Measurements from ENCODE around the gene TP53AIP1.

The TP53AIP1 gene

GRCh38 chr11:128941573-128942271 lies 949 bp downstream of the TP53AIP1 start:
- no peak overlapping the region for H3K27ac ChIP-seq (ENCODE audit: low read length)
- no peaks in the 10 kb centered on the region for H3K9me3 ChIP-seq (ENCODE audit: control insufficient read depth in 1 of 2, low read length in 2 of 2)
- no peaks in the 10 kb centered on the region for H3K4me1 ChIP-seq (ENCODE audit: control insufficient read depth in 1 of 2, insufficient read depth in 2 of 2, low read length in 2 of 2)
- H3K36me3 ChIP-seq (ENCODE audit: control insufficient read depth in 1 of 2, insufficient read depth in 2 of 2, low read length in 2 of 2): no peaks in the 10 kb centered on the region
- no peak overlapping the region for H3K4me3 ChIP-seq (ENCODE audit: low read depth in 1 of 2, low read length in 2 of 2)
- no peaks in the 10 kb centered on the region for H3K27me3 ChIP-seq (ENCODE audit: low read depth, low read length)

GRCh38 chr11:128941110-128941509 lies 1.6 kb downstream of the TP53AIP1 start:
- H3K4me3 ChIP-seq (ENCODE audit: low read depth in 1 of 2, low read length in 2 of 2): no peak overlapping the region
- H3K4me1 ChIP-seq (ENCODE audit: control insufficient read depth in 1 of 2, insufficient read depth in 2 of 2, low read length in 2 of 2): no peaks in the 10 kb centered on the region
- H3K9me3 ChIP-seq (ENCODE audit: control insufficient read depth in 1 of 2, low read length in 2 of 2): no peaks in the 10 kb centered on the region
- no peaks in the 10 kb centered on the region for H3K27me3 ChIP-seq (ENCODE audit: low read depth, low read length)
- H3K36me3 ChIP-seq (ENCODE audit: control insufficient read depth in 1 of 2, insufficient read depth in 2 of 2, low read length in 2 of 2): no peaks in the 10 kb centered on the region
- H3K27ac ChIP-seq (ENCODE audit: low read length): no peak overlapping the region

DNA sequence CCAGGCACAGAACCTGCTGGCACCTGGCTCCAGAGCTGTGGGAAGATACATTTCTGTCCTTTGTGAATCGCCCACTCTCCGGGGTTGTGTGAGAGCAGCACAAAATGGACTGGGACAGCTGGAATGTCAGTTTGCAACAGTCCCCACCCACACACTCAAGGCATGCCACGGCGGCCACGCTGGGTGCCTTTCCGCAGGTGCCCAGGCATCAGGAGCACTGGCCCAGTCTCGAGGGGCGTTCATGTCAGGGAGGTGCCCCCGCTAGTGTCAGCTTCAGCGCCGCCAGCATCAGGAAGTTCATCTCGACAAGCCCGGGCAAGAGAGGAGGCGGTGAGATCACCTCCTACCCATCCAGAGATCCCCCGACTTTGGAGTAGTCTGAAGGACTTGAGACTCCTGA lies 2.1 kb downstream of the TP53AIP1 start:
- H3K27ac ChIP-seq (ENCODE audit: low read length): no peak overlapping the region
- no peak overlapping the region for H3K4me3 ChIP-seq (ENCODE audit: low read depth in 1 of 2, low read length in 2 of 2)

GRCh38 chr11:128940156-128940555 lies 2.5 kb downstream of the TP53AIP1 start:
- H3K27ac ChIP-seq (ENCODE audit: low read length): no peak overlapping the region

More for the DNA sequence above, 2.1 kb downstream of the TP53AIP1 start:
- H3K36me3 ChIP-seq (ENCODE audit: control insufficient read depth in 1 of 2, insufficient read depth in 2 of 2, low read length in 2 of 2): no peaks in the 10 kb centered on the region
- H3K4me1 ChIP-seq (ENCODE audit: control insufficient read depth in 1 of 2, insufficient read depth in 2 of 2, low read length in 2 of 2): no peaks in the 10 kb centered on the region
- no peaks in the 10 kb centered on the region for H3K9me3 ChIP-seq (ENCODE audit: control insufficient read depth in 1 of 2, low read length in 2 of 2)
- no peaks in the 10 kb centered on the region for H3K27me3 ChIP-seq (ENCODE audit: low read depth, low read length)

DNA sequence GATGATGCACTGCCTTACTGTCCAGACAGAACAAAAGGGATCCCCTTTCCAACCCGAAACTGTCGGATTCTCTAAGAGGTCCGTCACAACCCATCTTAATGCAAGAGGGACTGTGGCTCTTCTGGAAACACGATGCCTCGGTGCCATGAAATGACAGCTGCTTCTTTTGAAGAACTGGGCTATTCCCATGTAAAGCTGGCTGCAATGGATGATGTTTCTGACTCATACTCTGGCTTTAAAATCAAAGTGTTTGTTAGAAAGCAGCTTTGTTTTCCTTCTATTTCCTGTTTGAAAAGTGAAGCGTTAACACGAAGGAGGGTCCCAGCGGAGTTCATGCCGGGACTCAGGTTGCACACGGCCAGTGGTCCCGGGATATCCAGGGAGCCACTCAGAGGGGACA lies 3.1 kb downstream of the TP53AIP1 start:
- Histone ChIP-seq H3K27ac (ENCODE audit: low read length) (no peak overlapping the region), H3K36me3 (ENCODE audit: control insufficient read depth in 1 of 2, insufficient read depth in 2 of 2, low read length in 2 of 2) (no peaks in the 10 kb centered on the region), H3K9me3 (ENCODE audit: control insufficient read depth in 1 of 2, low read length in 2 of 2) (no peaks in the 10 kb centered on the region), H3K4me1 (ENCODE audit: control insufficient read depth in 1 of 2, insufficient read depth in 2 of 2, low read length in 2 of 2) (no peaks in the 10 kb centered on the region), H3K4me3 (ENCODE audit: low read depth in 1 of 2, low read length in 2 of 2) (no peak overlapping the region), H3K27me3 (ENCODE audit: low read depth, low read length) (no peaks in the 10 kb centered on the region)

More at GRCh38 chr11:128940156-128940555, 2.5 kb downstream of the TP53AIP1 start:
- Histone ChIP-seq H3K36me3 (ENCODE audit: control insufficient read depth in 1 of 2, insufficient read depth in 2 of 2, low read length in 2 of 2) (no peaks in the 10 kb centered on the region), H3K27me3 (ENCODE audit: low read depth, low read length) (no peaks in the 10 kb centered on the region), H3K9me3 (ENCODE audit: control insufficient read depth in 1 of 2, low read length in 2 of 2) (no peaks in the 10 kb centered on the region), H3K4me3 (ENCODE audit: low read depth in 1 of 2, low read length in 2 of 2) (no peak overlapping the region), H3K4me1 (ENCODE audit: control insufficient read depth in 1 of 2, insufficient read depth in 2 of 2, low read length in 2 of 2) (no peaks in the 10 kb centered on the region)

DNA sequence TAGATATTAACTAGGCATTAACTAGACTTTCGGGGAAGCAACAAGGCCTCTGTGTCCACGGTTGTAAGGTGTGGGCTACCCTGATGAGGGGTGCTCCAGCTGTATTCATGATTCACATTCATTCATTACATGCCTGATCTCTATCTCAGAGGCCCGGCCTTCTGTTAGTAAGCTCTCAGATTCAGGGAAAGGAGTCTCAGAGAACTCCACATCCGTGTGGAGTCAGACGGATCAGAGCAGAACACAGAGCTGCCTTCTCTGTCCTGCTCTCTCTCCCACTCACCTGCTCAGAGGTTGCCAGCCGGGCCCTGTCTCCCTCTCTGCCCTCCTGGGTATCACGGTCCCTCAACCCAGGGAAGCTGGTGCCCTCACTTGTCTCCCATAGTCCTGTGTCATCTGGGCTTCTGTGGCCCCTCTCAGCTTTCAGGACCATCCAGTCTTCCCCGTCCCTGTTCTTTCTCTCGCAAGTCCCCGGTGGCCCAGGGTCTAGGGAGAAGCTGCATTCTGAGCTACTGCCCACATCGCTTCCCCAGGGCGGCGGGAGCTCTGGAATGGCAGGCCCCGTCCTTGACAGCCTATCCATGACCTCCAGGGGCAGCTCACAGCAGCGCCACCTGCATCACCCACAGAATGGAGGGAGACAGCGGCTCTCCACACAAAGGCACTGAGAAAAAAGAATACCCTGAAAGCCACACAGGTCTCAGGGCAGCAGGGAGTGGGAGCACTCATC lies 4.3 kb downstream of the TP53AIP1 start:
- Histone ChIP-seq H3K9me3 (ENCODE audit: control insufficient read depth in 1 of 2, low read length in 2 of 2) (no peaks in the 10 kb centered on the region), H3K4me1 (ENCODE audit: control insufficient read depth in 1 of 2, insufficient read depth in 2 of 2, low read length in 2 of 2) (no peaks in the 10 kb centered on the region), H3K4me3 (ENCODE audit: low read depth in 1 of 2, low read length in 2 of 2) (no peak overlapping the region), H3K27ac (ENCODE audit: low read length) (no peak overlapping the region), H3K27me3 (ENCODE audit: low read depth, low read length) (no peaks in the 10 kb centered on the region), H3K36me3 (ENCODE audit: control insufficient read depth in 1 of 2, insufficient read depth in 2 of 2, low read length in 2 of 2) (no peaks in the 10 kb centered on the region)

GRCh38 chr11:128937480-128937879 lies 5.2 kb downstream of the TP53AIP1 start:
- Histone ChIP-seq H3K36me3 (ENCODE audit: control insufficient read depth in 1 of 2, insufficient read depth in 2 of 2, low read length in 2 of 2) (no peaks in the 10 kb centered on the region), H3K9me3 (ENCODE audit: control insufficient read depth in 1 of 2, low read length in 2 of 2) (no peaks in the 10 kb centered on the region), H3K4me3 (ENCODE audit: low read depth in 1 of 2, low read length in 2 of 2) (no peak overlapping the region), H3K27me3 (ENCODE audit: low read depth, low read length) (no peaks in the 10 kb centered on the region), H3K4me1 (ENCODE audit: control insufficient read depth in 1 of 2, insufficient read depth in 2 of 2, low read length in 2 of 2) (no peaks in the 10 kb centered on the region), H3K27ac (ENCODE audit: low read length) (no peak overlapping the region)

- Histone ChIP-seq H3K4me3 (ENCODE audit: low read depth in 1 of 2, low read length in 2 of 2) (no peak overlapping the region), H3K4me1 (ENCODE audit: control insufficient read depth in 1 of 2, insufficient read depth in 2 of 2, low read length in 2 of 2) (no peaks in the 10 kb centered on the region), H3K9me3 (ENCODE audit: control insufficient read depth in 1 of 2, low read length in 2 of 2) (no peaks in the 10 kb centered on the region), H3K36me3 (ENCODE audit: control insufficient read depth in 1 of 2, insufficient read depth in 2 of 2, low read length in 2 of 2) (no peaks in the 10 kb centered on the region), H3K27ac (ENCODE audit: low read length) (no peak overlapping the region), H3K27me3 (ENCODE audit: low read depth, low read length) (no peaks in the 10 kb centered on the region)
Measured at GRCh38 chr11:128936606-128937251, 5.9 kb downstream of the TP53AIP1 start.

- H3K36me3 ChIP-seq (ENCODE audit: control insufficient read depth in 1 of 2, insufficient read depth in 2 of 2, low read length in 2 of 2): no peaks in the 10 kb centered on the region
- H3K9me3 ChIP-seq (ENCODE audit: control insufficient read depth in 1 of 2, low read length in 2 of 2): no peaks in the 10 kb centered on the region
- no peaks in the 10 kb centered on the region for H3K27me3 ChIP-seq (ENCODE audit: low read depth, low read length)
- H3K4me1 ChIP-seq (ENCODE audit: control insufficient read depth in 1 of 2, insufficient read depth in 2 of 2, low read length in 2 of 2): no peaks in the 10 kb centered on the region
- no peak overlapping the region for H3K4me3 ChIP-seq (ENCODE audit: low read depth in 1 of 2, low read length in 2 of 2)
- no peak overlapping the region for H3K27ac ChIP-seq (ENCODE audit: low read length)
Measured at GRCh38 chr11:128934926-128935325, 7.7 kb downstream of the TP53AIP1 start.

DNA sequence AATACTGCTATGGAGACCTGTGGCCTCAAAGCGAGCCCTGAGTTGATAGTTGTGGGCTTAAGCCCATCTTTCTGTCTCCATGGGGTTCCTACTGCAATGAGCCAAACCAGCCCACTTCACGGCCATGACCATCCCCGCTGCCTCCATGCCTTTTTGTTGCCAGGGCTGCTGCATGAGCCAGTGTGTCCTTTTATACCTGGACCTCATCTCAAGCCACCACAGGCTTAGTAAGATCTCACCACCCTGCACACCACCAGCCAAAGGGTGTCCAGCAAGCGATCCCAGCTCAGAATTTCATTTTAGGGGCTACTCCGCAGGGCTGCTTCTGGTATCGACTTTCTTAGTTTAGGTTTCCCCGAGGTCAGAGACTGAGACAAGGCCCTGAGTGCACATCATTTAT lies 8.3 kb downstream of the TP53AIP1 start:
- Histone ChIP-seq H3K9me3 (ENCODE audit: control insufficient read depth in 1 of 2, low read length in 2 of 2) (no peaks in the 10 kb centered on the region), H3K27ac (ENCODE audit: low read length) (no peak overlapping the region), H3K27me3 (ENCODE audit: low read depth, low read length) (no peaks in the 10 kb centered on the region), H3K36me3 (ENCODE audit: control insufficient read depth in 1 of 2, insufficient read depth in 2 of 2, low read length in 2 of 2) (no peaks in the 10 kb centered on the region), H3K4me3 (ENCODE audit: low read depth in 1 of 2, low read length in 2 of 2) (no peak overlapping the region), H3K4me1 (ENCODE audit: control insufficient read depth in 1 of 2, insufficient read depth in 2 of 2, low read length in 2 of 2) (no peaks in the 10 kb centered on the region)

GRCh38 chr11:128933481-128934178 lies 9.0 kb downstream of the TP53AIP1 start:
- H3K4me3 ChIP-seq (ENCODE audit: low read depth in 1 of 2, low read length in 2 of 2): no peak overlapping the region
- H3K4me1 ChIP-seq (ENCODE audit: control insufficient read depth in 1 of 2, insufficient read depth in 2 of 2, low read length in 2 of 2): no peaks in the 10 kb centered on the region
- no peak overlapping the region for H3K27ac ChIP-seq (ENCODE audit: low read length)
- H3K9me3 ChIP-seq (ENCODE audit: control insufficient read depth in 1 of 2, low read length in 2 of 2): no peaks in the 10 kb centered on the region
- no peaks in the 10 kb centered on the region for H3K27me3 ChIP-seq (ENCODE audit: low read depth, low read length)
- H3K36me3 ChIP-seq (ENCODE audit: control insufficient read depth in 1 of 2, insufficient read depth in 2 of 2, low read length in 2 of 2): no peaks in the 10 kb centered on the region
